LoVo (cell line): ENCODE measurements around the gene JARID2.
"Not testable (repeated sequence)": the region's sequence is repeated elsewhere in the genome, so short reads cannot be mapped to it uniquely, and the experiment has no call there.

Experiments
- DNase-seq: peaks from one replicate; pipeline ENCODE4 v3.0.0-alpha.2; 2016; ENCODE audit warnings: low spot score

The JARID2 gene

DNA sequence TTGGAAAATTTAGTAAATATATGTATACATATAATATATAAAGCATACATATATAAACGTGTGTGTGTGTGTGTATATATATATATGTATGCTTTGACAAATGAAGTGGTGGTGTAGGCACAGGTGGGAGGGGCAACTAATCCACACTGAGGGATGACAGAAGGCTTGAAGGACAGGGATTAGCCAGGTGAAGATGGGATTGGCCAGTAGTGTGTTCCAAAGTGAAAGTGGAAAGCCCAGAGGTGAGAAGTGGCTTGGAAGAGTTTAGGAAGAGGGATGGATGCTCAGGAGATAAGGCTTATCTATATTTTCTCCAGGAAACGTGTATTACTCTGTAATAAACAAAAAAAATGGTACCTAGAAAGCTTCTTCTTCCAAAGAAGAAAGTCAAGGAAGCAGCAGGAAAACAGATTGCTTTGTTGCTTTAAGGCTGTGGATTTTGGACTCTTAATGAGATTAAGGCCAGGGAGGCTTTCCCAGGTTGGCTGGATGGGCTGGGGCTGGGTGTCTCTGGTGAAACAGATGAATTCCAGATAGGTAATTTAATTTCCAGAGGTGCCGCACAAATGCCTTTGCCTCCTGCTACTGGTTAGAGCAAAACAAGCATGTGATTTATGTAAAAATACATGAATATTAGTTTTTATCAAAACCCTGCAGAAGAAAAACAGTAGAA is 63.9 kb downstream of the JARID2 start:
- no peak for DNase-seq

DNA sequence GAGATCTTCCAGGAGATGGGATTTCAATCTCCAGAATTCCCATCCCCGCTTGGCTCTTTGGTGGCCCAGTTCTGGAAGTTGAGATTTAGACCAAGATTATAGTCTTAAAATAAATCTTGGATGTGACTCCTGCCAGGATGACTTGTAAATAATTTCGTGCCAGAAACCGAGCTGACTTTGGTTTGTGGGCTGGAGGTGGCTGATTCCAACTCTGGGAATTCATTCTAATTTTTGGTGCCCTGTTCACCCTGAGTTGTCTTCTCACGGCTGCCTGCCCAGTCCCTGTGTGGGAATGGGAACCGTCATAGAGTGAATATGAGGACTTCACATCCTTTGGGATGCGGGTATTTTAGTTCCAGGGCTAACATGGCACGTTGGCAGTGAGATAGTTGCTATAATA is 64.8 kb downstream of the JARID2 start:
- DNase-seq, result no peak

- DNase-seq, result no peak
Observed at GRCh38 chr6:15312500-15312899, 66.6 kb downstream of the JARID2 start.

DNA sequence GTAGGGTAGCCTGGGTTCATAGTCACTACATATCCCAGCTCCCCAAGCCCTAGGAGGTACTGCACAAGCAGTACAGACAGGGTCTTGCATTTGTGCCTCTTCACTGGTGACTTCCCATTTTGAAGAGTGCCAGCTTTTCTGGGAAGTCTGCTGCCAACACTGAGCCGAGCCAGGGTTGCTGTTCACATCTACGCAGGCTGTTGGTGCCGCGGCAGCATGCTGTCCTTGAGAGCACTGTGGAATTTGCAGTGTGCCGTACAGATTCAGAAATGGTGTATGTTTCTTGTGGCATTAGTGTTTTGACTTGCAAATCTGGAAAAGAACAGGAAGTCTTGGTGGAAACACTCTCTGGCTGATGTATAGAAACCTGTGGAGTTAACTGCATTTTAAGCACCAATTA is 67.5 kb downstream of the JARID2 start:
- DNase-seq, result no peak

DNA sequence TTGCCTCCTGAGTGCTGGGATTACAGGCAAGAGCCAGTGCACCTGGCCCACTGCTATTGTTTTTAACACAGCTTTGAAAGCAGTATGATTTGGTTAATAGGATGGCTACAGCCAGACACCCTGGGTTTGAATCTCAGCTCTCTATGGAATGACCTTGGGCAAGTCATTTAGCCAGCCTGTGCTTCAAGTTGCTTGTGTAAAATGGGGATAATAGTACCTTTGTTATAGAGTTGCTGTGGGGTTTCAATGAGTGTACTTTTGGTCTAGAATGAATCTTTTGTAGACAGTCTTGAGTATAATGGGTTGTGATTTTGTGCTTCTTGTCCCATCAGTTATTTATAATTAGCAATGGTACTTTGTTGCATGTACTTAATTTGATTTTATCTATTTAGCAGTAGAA is 70.9 kb downstream of the JARID2 start:
- DNase-seq, result no peak

DNA sequence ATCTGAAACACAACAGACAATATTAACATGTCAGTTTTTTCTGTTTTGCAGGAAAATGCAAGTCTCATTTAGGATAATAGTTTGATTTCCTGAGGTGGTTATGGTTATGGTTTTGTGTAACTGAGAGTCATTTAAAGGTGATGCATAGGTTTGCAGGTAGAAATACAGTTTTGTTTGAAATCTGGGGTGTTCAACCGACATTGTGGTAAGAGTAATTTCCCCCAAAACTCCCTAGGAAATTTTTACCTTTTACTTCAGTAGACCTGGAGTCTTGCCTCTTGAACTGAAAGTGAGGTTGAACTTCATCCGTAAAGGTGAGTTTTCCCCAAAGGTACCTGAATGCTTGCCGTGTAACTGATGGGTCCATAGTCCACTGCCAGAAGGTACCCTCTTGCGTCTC is 71.4 kb downstream of the JARID2 start:
- DNase-seq, result no peak

DNA sequence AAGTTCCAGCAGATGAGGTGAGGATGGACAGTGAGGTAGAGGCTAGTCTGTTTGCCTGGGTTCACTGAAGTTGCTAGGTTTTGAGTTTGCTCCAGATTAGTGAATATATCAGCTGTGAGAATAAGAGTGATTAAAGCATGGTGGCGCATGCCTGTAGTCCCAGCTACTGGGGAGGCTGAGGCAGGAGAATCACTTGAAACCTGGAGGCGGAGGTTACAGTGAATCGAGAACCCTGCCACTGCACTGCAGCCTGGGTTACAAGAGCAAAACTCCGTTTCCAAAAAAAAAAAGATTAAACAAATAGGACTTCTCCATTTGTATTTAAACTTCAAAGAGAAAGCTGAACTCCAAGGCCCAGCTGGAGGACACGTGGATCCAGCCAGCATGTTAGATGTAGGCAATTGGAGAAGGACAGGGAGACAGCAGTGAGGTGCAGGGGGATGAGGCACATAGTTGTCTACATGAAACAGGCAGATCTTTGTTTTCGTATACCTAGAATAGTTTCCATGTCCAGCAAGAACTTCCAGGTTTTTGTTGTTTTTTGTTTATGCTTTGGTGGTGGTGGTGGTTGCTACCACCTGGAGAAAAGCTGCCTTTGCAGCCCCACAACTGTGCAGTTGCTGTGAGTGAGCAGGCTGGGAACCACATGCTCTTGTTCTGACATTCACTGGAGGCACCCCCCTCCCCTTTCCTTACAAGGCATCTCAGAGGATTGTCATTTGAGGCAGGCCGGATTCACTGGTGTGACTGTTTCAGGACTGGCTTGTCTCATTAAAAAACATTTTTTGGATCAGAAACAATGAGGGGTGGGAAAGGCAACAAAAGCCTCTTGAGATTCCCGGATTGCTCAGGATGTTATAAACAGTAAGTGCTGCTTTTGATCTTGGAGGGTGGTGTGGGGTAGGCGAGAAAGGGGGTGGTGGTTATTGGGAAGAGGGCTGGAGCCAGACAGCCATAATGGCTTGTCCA is 72.3 kb downstream of the JARID2 start:
- DNase-seq, result no peak

DNA sequence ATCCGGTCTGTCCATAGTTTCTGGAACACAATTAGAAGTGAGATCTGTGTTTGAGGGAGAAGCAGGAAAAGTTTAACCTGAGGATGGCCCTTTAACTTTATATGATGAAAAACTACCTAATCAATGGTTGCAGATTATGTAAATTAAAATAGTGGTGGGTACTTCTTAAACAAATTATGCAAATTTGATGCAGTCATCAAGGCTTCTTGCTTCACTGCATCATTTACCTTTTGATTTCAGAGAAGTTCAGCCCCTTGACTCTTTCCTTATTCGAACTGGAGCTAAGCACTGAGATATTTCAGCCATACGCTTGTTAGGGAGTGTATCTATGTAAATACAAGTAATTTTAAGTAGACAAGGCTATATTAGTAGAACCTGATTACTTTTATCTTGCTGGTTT is 73.8 kb downstream of the JARID2 start:
- DNase-seq, result no peak

DNA sequence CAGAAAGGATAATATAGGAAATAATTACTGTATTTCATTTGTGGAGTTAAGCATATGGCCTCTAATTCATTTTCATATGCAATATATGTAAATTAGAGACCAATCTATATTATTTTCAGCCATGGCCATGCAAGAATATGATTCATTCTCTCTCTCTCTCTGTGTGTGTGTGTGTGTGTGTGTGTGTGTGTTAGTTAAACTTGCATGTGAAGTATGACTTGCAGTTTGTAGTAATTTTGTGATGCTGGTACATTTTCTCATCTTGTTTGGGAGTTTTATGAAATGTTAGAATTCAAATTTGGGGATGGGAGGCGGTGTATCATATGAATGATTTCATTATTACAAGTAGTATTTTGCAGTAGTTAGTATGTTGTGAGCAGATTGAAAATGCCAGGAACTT is 74.8 kb downstream of the JARID2 start:
- DNase-seq, result no peak

GRCh38 chr6:15322184-15322583 is 76.3 kb downstream of the JARID2 start:
- no peak for DNase-seq

- DNase-seq, result peak; percentile 7
Observed at GRCh38 chr6:15322781-15323536, 77.1 kb downstream of the JARID2 start.

DNA sequence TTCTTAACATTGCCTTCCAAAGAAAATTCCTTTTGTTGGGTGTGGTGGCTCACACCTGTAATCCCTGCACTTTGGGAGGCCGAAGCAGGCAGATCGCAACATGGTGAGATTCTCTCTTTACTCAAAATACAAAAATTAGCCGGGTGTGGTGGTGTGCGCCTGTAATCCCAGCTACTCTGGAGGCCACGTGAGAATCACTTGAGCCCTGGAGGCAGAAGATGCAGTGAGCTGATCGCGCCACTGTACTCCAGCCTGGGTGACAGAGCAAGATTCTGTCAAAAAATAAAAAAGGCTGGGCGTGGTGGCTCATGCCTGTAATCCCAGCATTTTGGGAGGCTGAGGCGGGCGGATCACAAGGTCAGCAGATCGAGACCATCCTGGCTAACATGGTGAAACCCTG is 77.7 kb downstream of the JARID2 start:
- DNase-seq, result not testable (repeated sequence)

DNA sequence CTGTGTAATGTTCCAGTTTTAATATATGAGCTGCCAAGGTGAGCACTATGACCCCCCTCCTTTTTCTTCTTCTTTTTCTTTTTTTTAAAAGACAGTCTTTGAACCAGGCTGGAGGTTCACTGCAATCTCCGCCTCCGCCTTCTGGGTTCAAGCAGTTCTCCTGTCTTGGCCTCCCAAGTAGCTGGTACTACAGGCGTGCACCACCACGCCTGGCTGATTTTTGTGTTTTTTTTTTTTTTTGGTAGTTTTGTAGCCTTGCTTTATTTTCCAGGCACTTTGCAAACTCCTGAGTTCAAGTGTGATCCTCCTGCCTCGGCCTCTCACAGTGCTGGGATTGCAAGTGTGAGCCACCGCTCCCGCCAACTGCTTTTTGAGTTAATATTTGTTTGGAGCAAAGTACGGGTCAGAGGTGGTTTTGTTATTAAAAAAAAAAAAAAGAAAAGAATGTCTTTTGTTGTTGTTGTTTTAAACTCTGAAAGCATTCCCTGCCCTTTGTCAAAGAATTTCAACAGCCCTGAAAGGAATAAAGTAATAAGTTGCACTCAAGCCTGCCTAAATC is 78.6 kb downstream of the JARID2 start:
- no peak for DNase-seq

- DNase-seq, result no peak
Observed at GRCh38 chr6:15325540-15325955, 79.7 kb downstream of the JARID2 start.

- DNase-seq, result no peak
Observed at GRCh38 chr6:15326067-15326614, 80.3 kb downstream of the JARID2 start.

DNA sequence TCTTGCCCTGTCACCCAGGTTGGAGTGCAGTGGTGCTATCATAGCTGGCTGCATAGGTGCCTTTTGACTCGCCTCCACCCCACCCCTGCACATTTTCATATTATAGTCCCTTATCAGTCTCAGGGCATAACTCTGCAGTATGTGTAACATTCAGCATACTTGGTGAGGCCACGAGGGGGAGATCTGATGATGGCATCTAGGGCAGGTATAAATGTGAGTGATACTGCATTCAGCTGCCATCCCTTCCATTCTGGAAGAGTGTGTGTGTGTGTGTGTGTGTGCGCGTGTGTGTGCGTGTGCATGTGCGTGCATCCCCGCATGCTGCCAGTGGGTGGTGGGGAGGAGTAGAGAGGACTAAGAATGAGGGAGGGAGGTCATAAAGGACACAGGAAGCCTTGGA is 81.4 kb downstream of the JARID2 start:
- DNase-seq, result no peak

- DNase-seq, result peak; percentile 18
Observed at GRCh38 chr6:15329197-15329671, 83.4 kb downstream of the JARID2 start.

GRCh38 chr6:15330174-15330944 is 84.5 kb downstream of the JARID2 start:
- no peak for DNase-seq

DNA sequence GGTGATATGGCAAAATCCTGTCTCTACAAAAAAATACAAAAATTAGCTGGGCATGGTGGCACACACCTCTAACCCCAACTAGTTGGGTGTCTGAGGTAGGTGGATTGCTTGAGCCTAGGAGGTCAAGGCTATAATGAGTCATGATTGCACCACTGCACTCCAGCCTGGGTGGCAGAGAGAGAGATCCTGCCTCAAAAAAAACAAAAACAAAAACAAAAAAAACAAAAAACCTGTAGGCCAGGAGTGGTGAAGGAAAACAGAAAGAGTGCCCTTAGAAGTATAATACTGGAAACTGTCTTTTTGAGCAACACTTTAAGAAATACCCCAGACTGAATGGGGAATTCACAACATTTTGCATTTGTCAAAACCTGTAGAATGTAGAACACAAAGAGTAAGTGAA is 85.3 kb downstream of the JARID2 start:
- DNase-seq, result no peak

GRCh38 chr6:15331629-15332251 is 85.9 kb downstream of the JARID2 start:
- DNase-seq, result no peak

GRCh38 chr6:15332446-15332845 is 86.6 kb downstream of the JARID2 start:
- no peak for DNase-seq
